Cardiac muscle cell (in vitro differentiated cells and primary cell): ENCODE measurements around the gene TNFRSF6B. TPM values are rescaled to one million over a fixed set of nuclear protein-coding genes. Genes with fewer than 3 reads are reported as not detected.

Experiments
- DNase-seq, 2 donors: peaks; one replicate each; pipeline versions ENCODE4 v3.0.0 to v3.0.0-alpha.2; 2010 to 2017; ENCODE audit warnings: low read depth in 1 of 2, low spot score in 1 of 2
- H3K27ac ChIP-seq: fragments of 200-600 bp; sonication (generic); 2 replicates; pipeline ENCODE4 v1.5.1; 2016
- H3K27me3 ChIP-seq: fragments of 200-600 bp; sonication (generic); 2 replicates; pipeline ENCODE4 v1.6.0; 2016; ENCODE audit warnings: control low read depth
- H3K36me3 ChIP-seq: fragments of 200-600 bp; sonication (generic); 2 replicates; pipeline ENCODE4 v1.5.1; 2016; ENCODE audit warnings: control low read depth
- H3K4me1 ChIP-seq: fragments of 200-600 bp; sonication (generic); 2 replicates; pipeline ENCODE4 v1.8.1; 2017; ENCODE audit warnings: low read depth, mild to moderate bottlenecking, mixed run types
- H3K4me3 ChIP-seq: fragments of 200-600 bp; sonication (generic); 2 replicates; pipeline ENCODE4 v1.5.1; 2016; ENCODE audit warnings: mild to moderate bottlenecking
- H3K9me3 ChIP-seq: fragments of 200-600 bp; sonication (generic); 2 replicates; pipeline ENCODE4 v1.5.1; 2017; ENCODE audit warnings: low read depth, mild to moderate bottlenecking, control low read depth
- CTCF ChIP-seq: IDR thresholded peaks from 2 replicates; pipeline ENCODE4 v1.5.1; 2012; ENCODE audit warnings: low read depth, mild to moderate bottlenecking, low read length
- polyA plus RNA-seq: library from polyadenylated mRNA; unstranded; fragments of >200 nt; fragmentation: Nextera tagmentation; extraction: Ambion mirVana; gene quantifications from 2 replicates; pipeline ENCODE4 v1.2.1, GENCODE V29; 2016
- total RNA-seq: library from RNA; depleted of rRNA; stranded (reverse); fragments of >200 nt; gene quantifications from 2 replicates; pipeline ENCODE4 v1.2.3, GENCODE V29; 2016

Gene TNFRSF6B
- total and polyA plus RNA-seq, 2 experiments from 2014 or later = 4.9 to 10.3 TPM

DNA sequence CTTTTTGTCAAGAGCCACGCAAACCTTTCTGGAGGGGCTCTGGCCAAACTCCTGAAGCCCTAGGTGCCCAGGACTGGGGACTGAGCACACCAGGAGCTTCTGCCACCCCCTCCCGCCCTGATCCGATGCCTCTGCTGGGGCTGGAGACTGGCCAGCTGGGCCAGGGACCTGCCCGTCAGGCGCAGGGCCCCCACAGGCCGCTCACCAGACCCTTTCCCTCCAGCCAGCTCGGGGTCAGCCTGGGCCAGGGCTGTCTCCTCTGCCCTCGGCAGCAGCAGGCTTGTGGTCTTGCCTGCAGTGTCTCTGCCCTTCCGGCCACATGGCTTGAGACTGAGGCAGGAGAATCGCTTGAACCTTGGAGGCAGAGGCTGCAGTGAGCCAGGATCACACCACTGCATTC lies 23.8 kb upstream of the TNFRSF6B start:
- Histone ChIP-seq H3K27ac (no peak overlapping the region), H3K36me3 (peaks cover 9% of the 10 kb centered on the region)
- TF ChIP-seq CTCF = no peak

DNA sequence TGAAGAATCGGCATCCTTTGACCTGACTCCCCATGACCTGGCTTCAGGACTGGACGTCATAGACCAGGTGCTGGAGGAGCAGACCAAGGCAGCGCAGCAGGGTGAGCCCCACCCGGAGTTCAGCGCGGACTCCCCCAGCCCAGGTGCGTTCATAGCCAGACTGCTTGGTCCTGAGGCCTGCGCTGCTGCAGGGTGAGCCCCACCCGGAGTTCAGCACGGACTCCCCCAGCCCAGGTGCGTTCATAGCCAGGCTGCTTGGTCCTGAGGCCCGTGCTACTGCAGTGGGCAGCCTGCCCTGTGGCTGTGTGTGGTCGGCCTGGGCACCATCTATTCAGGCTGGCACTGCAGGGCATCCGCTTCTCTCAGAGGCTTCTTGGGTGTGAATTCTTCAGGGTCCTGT lies 22.5 kb upstream of the TNFRSF6B start:
- Histone ChIP-seq H3K4me1 (no peaks in the 10 kb centered on the region), H3K27me3 (no peaks in the 10 kb centered on the region), H3K9me3 (no peaks in the 10 kb centered on the region), H3K27ac (no peak overlapping the region), H3K4me3 (no peak overlapping the region), H3K36me3 (peaks cover 3% of the 10 kb centered on the region)
- DNase-seq = no peak
- TF ChIP-seq CTCF = no peak

More for the DNA sequence above, 23.8 kb upstream of the TNFRSF6B start:
- no peaks in the 10 kb centered on the region for H3K4me1 ChIP-seq
- H3K4me3 ChIP-seq = no peak overlapping the region
- no peaks in the 10 kb centered on the region for H3K27me3 ChIP-seq
- no peak for DNase-seq
- H3K9me3 ChIP-seq = no peaks in the 10 kb centered on the region

DNA sequence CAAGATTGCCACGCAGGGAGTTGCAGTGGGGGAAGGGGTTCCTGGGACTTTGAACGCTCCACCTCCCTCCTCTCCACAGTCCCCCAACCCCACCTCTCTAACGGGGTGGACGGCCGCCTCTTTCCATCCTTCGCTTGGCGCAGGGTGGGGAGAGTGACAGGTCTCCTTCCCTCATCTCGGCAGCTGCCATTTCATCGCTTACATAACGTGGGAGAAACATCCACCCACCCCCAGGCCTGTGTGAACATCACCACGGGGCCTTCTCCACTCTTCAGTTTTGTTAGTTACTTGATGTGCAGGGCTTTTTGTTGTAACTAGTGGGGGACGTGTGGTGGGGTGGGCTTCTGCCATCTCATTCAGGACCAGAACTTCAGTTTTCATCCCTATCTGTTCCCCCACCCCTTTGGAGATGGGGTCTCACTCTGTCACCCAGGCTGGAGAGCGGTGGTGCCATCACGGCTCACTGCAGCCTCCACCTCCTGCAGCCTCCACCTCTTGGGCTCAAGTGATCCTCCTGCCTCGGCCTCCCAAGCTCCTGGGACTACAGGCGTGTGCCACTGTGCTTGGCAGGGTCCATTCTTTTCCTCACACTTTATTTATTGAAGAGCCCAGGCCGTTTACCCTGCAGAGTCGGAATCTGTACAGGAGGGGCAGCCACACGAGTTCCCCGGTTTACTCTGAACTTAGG lies 20.6 kb upstream of the TNFRSF6B start:
- Histone ChIP-seq H3K9me3 (no peaks in the 10 kb centered on the region), H3K36me3 (no peaks in the 10 kb centered on the region), H3K4me1 (no peaks in the 10 kb centered on the region), H3K27ac (no peak overlapping the region), H3K4me3 (no peak overlapping the region), H3K27me3 (no peaks in the 10 kb centered on the region)
- TF ChIP-seq CTCF = no peak
- DNase-seq = no peak

GRCh38 chr20:63678071-63678470 lies 18.4 kb upstream of the TNFRSF6B start:
- DNase-seq = no peak
- no peaks in the 10 kb centered on the region for H3K9me3 ChIP-seq
- no peaks in the 10 kb centered on the region for H3K36me3 ChIP-seq
- no peaks in the 10 kb centered on the region for H3K4me1 ChIP-seq
- no peak overlapping the region for H3K27ac ChIP-seq
- no peak for TF ChIP-seq CTCF
- H3K4me3 ChIP-seq = no peak overlapping the region
- no peaks in the 10 kb centered on the region for H3K27me3 ChIP-seq

DNA sequence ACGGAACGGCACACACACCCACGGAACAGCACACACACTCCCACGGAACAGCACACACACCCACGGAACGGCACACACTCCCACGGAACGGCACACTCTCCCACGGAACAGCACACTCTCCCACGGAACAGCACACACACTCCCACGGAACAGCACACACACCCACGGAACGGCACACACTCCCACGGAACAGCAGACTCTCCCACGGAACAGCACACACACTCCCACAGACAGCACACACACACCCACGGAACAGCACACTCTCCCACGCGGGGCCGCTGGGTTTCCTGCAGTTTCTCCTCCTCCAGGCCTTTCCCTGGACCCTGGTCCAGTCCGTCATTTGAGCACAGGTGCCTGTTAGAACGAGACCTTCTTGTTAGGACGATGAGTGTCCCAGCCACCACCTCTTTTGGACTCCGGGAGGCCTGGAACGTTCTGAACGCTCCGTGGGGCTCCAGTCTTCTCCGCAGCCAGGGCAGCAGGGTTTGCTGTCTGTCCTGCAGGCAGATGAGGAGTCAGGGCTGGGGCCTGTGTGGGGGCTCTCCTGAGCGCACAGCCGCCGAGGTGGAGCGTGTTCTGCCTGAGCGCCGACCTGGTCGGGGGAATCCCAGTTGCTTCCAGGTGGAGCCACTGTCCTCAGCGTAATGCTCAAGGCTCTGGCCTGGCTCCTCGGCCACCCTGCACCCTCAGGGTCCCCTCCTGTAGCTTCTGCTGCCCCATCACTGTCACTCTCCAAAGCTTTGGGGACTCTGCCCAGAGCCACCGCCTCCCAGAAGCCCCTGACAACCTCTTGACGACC lies 17.6 kb upstream of the TNFRSF6B start:
- no peak for DNase-seq
- Histone ChIP-seq H3K36me3 (no peaks in the 10 kb centered on the region), H3K4me3 (no peak overlapping the region), H3K4me1 (no peaks in the 10 kb centered on the region), H3K27me3 (no peaks in the 10 kb centered on the region), H3K9me3 (no peaks in the 10 kb centered on the region), H3K27ac (no peak overlapping the region)
- no peak for TF ChIP-seq CTCF
